Stomach (tissue), 4 donors: ENCODE results near the gene SMOC2.

Source experiments
- CTCF ChIP-seq, 7 experiments: fragments of 450-650 bp in 4 of 7; fragments of 200-600 bp in 3 of 7; sonication (generic) in 3 of 7; IDR thresholded peaks; one replicate each; pipeline ENCODE4 v1.5.1; 2016 to 2019; ENCODE audit warnings: antibody characterized with exemption in 7 of 7, control low read depth in 2 of 7, mild to moderate bottlenecking in 1 of 7
- EP300 ChIP-seq: sonication (generic); formaldehyde crosslinking; IDR thresholded peaks from one replicate; pipeline ENCODE4 v1.6.1; 2017; ENCODE audit warnings: antibody characterized with exemption
- POLR2A ChIP-seq, 4 donors: fragments of 450-650 bp; IDR thresholded peaks; one replicate each; pipeline ENCODE4 v1.6.1; 2016; ENCODE audit warnings: antibody characterized with exemption in 4 of 4, control low read depth in 2 of 4, mild to moderate bottlenecking in 1 of 4, moderate library complexity in 1 of 4
- POLR2AphosphoS5 ChIP-seq, 3 donors: sonication (generic); formaldehyde crosslinking; IDR thresholded peaks; one replicate each; pipeline ENCODE4 v1.6.1; 2016; ENCODE audit warnings: antibody characterized with exemption in 3 of 3

- no peak for TF ChIP-seq CTCF (IDR thresholded peaks at IDR 0.05)
- TF ChIP-seq EP300 = no peak
- TF ChIP-seq POLR2A (IDR thresholded peaks at IDR 0.05) = no peak
- TF ChIP-seq POLR2AphosphoS5 (IDR thresholded peaks at IDR 0.05) = no peak
Measured at GRCh38 chr6:168528474-168529095, 87.6 kb downstream of the SMOC2 start.
